NCI-H524 treated with DMSO at 0.1 percent for 48 hours (cell line): Measurements from ENCODE around the gene REPS2.

Source experiments
- DNase-seq: peaks from one replicate; lab custom pipeline; 2025; lab: John Stamatoyannopoulos, UW

Gene REPS2

GRCh38 chrX:17000751-17001150, 54.3 kb downstream of the REPS2 start:
- no peak for DNase-seq

- no peak for DNase-seq
Measured at GRCh38 chrX:17005712-17006368, 59.4 kb downstream of the REPS2 start.

GRCh38 chrX:17007134-17007768, 60.8 kb downstream of the REPS2 start:
- peak; percentile 76 for DNase-seq

GRCh38 chrX:17009856-17010625, 63.6 kb downstream of the REPS2 start:
- no peak for DNase-seq

- DNase-seq, result no peak
Measured at GRCh38 chrX:17012465-17012864, 66.0 kb downstream of the REPS2 start.

- DNase-seq, result no peak
Measured at GRCh38 chrX:17014216-17014615, 67.8 kb downstream of the REPS2 start.

GRCh38 chrX:17017134-17017533, 70.7 kb downstream of the REPS2 start:
- no peak for DNase-seq

GRCh38 chrX:17020356-17020755, 73.9 kb downstream of the REPS2 start:
- DNase-seq, result no peak

- no peak for DNase-seq
Measured at GRCh38 chrX:17020851-17021821, 74.7 kb downstream of the REPS2 start.

- peak; percentile 82 for DNase-seq
Measured at GRCh38 chrX:17021851-17022604, 75.6 kb downstream of the REPS2 start.

GRCh38 chrX:17023661-17024060, 77.2 kb downstream of the REPS2 start:
- no peak for DNase-seq

GRCh38 chrX:17024886-17025285, 78.4 kb downstream of the REPS2 start:
- DNase-seq, result peak; percentile 82

GRCh38 chrX:17025621-17026302, 79.3 kb downstream of the REPS2 start:
- peak; percentile 20 for DNase-seq

GRCh38 chrX:17027931-17028330, 81.5 kb downstream of the REPS2 start:
- peak; percentile 53 for DNase-seq

- DNase-seq, result no peak
Measured at GRCh38 chrX:17028356-17028755, 81.9 kb downstream of the REPS2 start.

GRCh38 chrX:17030092-17030491, 83.6 kb downstream of the REPS2 start:
- no peak for DNase-seq

GRCh38 chrX:17030580-17031270, 84.3 kb downstream of the REPS2 start:
- DNase-seq, result no peak

- DNase-seq, result no peak
Measured at GRCh38 chrX:17031827-17032226, 85.4 kb downstream of the REPS2 start.

- DNase-seq, result no peak
Measured at GRCh38 chrX:17032351-17032750, 85.9 kb downstream of the REPS2 start.

GRCh38 chrX:17033225-17033624, 86.8 kb downstream of the REPS2 start:
- DNase-seq, result no peak
